NOMO-1 (cell line): Measurements from ENCODE around the gene CTDP1.
A peak's percentile ranks its signal among the peaks of the same experiment; 100 is the strongest.

Experiments used
- DNase-seq, 2 experiments: peaks; one replicate each; lab custom pipeline; 2025; ENCODE audit not compliant: unreplicated experiment in 2 of 2; lab: John Stamatoyannopoulos, UW

Gene CTDP1

DNA sequence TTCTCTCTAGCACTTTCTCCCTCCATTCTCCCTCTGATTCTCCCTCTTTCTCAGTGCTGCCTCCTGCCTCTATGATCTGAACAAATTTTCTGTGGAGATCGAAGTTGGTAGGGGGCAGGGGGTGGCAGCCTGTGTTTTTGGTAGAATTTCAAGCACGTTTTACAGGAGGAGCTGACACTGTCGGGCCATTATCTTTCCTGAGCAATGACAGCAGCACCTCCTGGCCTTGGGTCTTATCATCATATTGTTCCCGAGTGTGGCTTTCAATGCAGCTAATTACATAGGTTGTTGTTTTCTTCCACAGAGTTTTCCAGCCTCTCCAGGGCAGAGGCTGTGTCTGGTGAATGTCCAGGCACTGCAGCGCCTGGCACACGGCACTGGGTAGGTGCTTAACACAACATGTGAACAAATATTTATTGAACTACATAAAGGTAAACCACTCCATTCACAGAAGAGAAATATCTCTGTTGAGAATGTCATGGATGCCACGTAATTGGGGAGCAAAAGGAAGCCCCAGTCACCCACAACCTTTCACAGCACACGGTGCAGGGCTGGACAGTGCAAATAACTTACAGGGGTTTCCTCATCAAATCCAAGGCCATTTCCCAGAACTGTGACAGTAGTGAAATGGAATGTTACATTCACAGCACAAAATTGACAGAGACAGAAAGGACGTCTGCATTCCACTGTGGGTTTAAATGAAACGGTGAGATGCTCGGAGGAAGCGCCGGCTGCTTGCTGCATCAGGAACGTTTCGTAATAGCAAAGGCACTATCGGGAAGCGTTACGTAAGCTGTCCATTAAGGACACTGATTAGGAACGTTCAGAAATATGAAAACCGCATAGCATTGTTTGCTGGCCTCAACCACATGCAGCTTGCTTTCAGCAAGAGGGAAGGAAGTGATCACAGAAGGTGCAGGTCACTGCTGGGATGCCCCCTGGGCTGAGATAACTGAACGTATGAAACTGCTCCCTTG, 111.7 kb downstream of the CTDP1 start:
- peak; percentile 94 to 99 for DNase-seq

DNA sequence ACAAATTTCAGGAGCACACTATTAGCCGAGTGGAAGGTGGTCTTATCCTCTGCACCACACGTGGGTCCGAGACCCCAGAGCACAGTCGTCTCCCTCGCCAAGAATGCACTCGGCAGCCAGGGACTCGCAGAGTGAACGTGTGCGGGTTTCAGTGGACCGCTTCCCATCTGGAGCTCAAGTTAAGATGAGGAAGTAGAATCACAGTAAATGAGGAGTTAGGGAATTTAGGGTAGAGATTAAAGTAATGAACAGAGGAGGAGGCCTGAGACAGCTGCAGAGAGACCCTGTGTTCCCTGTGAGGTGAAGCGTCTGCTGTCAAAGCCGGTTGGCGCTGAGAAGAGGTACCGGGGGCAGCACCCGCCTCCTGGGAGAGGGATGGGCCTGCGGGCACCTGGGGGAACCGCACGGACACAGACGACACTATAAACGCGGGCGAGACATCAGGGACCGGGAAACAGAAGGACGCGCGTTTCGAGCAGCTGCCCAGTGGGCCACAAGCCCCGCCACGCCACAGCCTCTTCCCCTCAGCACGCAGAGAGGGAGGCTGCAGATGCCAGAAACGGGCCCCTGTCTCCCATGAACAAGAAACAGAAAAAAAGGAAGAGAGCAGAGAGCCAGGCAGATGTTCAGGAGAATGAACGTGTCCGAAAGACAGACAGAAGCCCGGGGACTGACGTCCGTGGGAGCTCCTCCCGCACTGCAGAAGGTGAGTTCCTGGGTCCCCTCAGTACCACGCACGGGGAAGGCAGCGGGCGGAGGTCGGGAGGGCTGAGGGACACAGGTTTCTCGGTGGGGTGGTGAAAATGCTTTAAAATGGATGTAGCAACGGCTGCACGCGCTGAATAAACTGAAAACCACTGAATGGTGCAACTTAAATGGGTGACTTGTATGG, 112.7 kb downstream of the CTDP1 start:
- DNase-seq, result peak in 1 of 2 experiments; percentile 63

DNA sequence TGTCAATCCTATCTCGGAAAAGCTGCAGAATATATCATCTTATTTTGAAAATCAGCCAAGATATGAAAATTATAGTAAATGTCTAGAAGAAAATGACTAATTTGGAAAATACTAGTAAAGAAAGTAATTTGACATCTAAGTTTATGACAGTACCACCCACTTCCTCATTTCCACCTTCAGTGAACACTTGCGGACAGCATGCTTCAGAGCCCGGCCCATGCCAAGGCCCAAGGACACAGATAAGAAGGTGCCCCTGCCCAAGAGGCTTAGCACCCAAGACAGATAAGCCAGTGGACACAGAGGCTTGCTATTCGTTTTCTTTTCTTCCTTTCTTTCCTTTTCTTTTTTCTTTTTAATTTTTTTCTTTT, 113.4 kb downstream of the CTDP1 start:
- peak; percentile 68 to 83 for DNase-seq

DNA sequence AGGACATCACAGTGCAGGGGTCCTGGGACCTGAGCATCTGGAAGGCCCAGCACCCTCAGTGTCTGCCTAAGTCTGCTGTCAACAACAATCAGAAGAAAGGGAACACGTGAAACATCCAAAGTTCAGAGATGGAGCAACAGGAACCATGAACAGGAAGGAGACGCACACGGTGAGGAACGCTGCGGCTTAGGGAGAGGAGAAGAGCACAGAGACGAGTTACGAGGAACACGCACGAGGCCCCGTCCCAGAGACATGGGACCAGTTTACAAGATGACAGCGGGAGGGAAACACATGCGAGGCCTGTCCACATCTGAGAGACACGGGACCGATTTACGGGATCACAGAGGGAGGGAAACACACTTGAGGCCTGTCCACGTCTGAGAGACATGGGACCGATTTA, 115.2 kb downstream of the CTDP1 start:
- DNase-seq, result no peak

DNA sequence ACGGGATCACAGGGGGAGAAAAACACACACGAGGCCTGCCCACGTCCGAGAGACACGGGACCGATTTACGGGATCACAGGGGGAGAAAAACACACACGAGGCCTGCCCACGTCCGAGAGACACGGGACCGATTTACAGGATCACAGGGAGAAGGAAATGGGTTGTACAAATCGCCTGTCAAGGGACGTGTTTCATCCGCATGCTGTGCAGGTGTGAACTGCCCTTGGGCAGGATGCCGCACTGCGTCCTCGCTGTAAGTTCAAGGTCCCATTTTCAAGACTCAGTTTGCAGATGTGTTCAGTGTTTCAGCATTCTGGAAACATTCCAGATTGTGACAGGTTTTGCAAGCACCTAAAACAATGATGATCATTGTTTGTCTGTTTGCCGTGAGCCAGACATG, 115.8 kb downstream of the CTDP1 start:
- no peak for DNase-seq

DNA sequence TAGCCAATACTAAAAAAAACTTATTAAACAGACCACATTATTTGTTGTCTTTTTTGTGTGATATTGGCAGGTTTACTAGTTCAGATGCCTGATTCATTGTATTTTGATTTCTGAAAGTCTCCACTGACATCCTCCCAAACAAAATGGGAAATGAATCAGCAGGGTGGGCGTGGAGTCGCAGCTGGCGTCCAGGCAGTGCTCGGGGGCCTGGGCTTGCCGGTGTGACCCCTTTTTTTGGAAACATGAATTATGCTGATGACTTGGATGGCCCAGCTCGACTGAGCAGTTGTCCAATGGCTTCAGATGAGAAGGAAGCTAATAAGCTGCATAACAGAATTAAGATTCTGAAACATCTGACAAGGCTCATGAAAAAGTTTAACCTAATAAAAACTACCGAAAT, 116.4 kb downstream of the CTDP1 start:
- no peak for DNase-seq

GRCh38 chr18:79796531-79797405, 117.2 kb downstream of the CTDP1 start:
- no peak for DNase-seq

DNA sequence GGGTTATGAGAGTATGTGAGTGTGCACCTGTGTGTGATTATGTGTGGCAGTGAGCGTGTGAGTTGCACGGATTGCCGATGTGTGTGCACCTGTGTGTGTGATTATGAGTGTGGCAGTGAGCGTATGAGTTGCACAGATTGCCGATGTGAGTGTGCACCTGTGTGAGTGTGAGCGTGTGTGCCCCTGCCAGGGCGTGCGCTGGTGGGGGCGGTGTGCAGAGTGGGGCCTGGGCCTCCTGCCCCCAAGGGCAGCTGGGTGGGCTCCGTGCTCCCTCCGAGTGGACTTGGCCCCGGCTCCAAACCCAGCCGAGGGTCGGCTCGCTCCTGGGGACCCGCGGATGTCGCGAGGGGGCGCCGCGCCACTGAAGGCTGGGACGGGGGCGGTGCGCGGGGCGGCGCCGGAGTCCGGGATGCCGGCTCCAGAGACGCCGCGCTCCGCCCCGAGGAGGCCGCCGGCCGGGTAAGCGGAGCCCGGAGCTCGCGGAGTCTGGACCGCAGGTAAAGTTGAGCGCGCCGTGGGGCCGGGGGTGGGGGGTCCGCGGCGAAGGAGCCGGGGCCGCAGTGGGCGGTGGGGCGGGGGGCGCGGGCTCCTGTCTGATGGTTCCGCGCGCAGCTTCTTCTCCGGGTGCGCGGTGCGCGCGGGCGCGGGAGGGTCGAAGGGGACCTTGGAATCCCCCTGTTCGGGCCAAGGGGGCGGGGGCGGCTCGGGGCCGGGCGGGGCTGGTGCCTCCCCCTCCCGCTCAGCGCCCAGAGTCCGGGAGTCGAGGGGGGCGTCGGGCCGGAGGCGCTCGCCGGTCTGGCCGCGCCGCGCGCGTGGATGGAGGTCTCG, 118.1 kb downstream of the CTDP1 start, which contains the start of gene KCNG2:
KCNG2 (plus strand) TSS at position 421 of the 828 bp plus-strand sequence. CDS start 65,730 bp downstream, outside the sequence.
- DNase-seq, result peak; percentile 9 to 22

DNA sequence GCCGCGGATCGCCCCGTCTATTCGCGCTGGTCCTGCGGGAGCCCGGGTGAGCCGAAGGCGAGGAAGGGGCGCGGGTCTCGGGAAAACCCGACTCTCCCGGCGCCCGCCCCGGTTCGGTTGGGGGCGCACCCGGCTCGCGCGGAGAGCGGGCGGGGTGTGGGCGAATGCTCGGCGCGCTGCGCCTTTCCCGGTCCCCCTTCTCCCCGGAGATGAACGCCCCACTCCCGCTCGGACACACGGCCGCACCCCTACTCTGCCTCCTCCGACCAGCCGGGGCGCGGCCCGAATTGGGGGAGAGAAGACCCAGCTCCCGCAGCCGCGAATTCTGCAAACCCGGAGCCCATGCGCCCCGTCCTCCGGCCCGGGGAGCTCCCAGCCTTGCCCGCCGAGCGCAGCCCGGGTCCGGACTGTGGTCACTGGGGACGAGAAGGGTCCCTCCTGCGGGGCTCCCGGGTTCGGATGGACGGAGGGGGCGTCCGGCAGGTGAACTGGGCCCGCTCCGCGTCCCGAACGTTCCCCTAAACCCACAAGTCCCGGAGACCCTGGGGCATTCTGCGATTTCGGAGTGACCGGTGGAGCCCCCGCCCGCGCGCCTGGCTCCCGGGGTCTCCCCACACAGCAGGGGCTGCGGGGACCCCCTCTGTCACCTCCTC, 118.9 kb downstream of the CTDP1 start:
- no peak for DNase-seq

GRCh38 chr18:79798999-79799370, 119.4 kb downstream of the CTDP1 start:
- no peak for DNase-seq

GRCh38 chr18:79799619-79800370, 120.2 kb downstream of the CTDP1 start:
- DNase-seq, result no peak

- DNase-seq, result no peak
These were observed 121.0 kb downstream of the CTDP1 start for GRCh38 chr18:79800371-79801180.

DNA sequence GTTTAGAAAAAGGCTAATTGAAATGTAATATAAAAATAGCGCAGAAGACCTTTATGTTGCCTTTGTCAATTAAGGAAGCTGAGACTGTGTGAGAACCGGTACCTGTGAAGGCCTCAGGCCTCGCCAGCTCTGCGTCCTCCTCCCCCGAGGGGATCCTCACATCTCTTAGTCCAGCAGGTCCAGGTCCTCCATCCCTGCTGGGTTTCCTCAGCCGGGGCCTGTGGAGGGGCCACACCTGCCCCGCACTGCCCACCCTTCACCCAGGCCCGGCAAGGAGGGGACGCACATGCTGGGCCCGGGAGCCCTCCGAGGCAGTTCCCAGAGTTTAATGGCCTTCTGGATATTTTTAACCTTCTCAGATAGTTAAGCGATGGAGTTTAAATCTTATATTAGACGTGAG, 121.6 kb downstream of the CTDP1 start:
- no peak for DNase-seq

- DNase-seq, result no peak
These were observed 122.0 kb downstream of the CTDP1 start for GRCh38 chr18:79801641-79802040.

DNA sequence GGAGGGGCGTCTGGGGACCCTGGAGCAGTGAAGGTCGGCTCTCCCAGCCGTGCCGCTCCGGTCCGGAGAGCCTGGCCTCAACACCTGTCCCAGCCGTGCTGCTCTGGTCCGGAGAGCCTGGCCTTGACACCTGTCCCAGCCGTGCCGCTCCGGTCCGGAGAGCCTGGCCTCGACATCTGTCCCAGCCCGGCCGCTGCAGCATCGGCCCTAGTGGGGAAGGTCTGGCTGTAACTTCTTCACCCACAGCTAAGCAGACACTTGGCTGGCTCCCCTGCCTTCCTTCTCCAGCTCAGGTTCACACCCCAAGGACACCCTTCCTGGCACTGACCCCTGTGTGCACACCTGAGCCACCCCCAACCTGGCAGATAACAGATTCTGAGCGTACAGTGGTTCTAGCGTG, 122.7 kb downstream of the CTDP1 start:
- no peak for DNase-seq

DNA sequence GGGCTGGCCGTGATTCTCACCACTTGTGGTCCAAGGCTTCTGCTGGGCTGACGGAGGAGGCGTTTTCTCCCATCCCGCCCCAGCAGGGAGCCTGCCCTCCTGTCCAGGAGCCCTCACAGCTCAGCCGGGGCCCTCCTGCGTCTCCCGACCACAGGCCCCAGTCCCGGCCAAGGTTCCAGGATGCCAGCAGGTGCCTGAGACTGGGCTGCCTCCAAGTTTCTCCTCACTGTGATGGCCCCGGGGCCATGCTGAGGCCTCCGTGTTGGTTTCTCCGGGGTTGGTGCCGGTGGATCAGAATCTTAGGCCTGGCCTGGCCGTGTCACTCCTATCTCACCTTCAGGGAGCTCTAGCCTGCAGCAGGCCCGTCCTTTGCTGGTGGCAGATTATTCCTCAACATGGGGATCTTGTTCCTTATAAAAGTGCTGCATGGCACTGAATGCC, 124.0 kb downstream of the CTDP1 start:
- DNase-seq, result no peak
